ENCODE measurements around the gene SHISAL1.

DNA sequence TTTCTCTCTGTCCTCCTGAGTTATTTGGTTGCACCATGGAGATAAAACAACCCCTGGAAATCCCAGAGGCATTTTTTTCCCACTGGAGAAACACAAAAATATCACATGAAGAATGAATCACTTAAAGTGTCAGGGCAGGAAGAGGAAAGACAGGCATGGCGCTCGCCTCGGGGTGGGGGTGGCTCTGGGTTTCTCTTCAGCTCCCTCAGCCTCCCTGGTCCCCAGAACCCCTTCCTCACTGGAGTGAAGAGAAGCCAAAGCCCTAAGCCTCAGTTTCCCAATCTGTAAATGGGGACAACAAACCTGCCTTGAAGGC lies 938 bp downstream of the SHISAL1 start:
- no peak for TF ChIP-seq EZH2phosphoT487 (IDR thresholded peaks at IDR 0.05; ENCODE audit: low read depth)
- TF ChIP-seq, protein P1, sequence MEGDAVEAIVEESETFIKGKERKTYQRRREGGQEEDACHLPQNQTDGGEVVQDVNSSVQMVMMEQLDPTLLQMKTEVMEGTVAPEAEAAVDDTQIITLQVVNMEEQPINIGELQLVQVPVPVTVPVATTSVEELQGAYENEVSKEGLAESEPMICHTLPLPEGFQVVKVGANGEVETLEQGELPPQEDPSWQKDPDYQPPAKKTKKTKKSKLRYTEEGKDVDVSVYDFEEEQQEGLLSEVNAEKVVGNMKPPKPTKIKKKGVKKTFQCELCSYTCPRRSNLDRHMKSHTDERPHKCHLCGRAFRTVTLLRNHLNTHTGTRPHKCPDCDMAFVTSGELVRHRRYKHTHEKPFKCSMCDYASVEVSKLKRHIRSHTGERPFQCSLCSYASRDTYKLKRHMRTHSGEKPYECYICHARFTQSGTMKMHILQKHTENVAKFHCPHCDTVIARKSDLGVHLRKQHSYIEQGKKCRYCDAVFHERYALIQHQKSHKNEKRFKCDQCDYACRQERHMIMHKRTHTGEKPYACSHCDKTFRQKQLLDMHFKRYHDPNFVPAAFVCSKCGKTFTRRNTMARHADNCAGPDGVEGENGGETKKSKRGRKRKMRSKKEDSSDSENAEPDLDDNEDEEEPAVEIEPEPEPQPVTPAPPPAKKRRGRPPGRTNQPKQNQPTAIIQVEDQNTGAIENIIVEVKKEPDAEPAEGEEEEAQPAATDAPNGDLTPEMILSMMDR (IDR thresholded peaks at IDR 0.05; ENCODE audit: low read depth, low read length) = no peak

All from OCI-LY3 (cell line).